IMR-90 (cell line): ENCODE data around the gene SRP9. TPM values are rescaled to one million over a fixed set of nuclear protein-coding genes. Genes with fewer than 3 reads are reported as not detected.

ENCODE experiments used
- ATAC-seq: fragments of 200-7000 bp; cut with Tn5 transposase; 2 replicates; pipeline ENCODE4 v1.9.1; 2020; ENCODE audit warnings: low read depth, mild to moderate bottlenecking, moderate library complexity
- BruUV-seq: library from RNA; stranded (reverse); fragments of 400-500 nt; replicated peaks from 2 replicates; lab custom pipeline; 2021; lab: Mats Ljungman, UMichigan
- CTCF ChIA-PET: fragments of 300-600 bp; formaldehyde crosslinking; extraction: SDS; loops from one replicate; lab custom pipeline; 2021; ENCODE audit warnings: antibody characterized with exemption; lab: Yijun Ruan, JAX
- POLR2A ChIA-PET: fragments of 300-600 bp; sonication (Branson Sonifier 250); formaldehyde crosslinking; loops from one replicate; lab custom pipeline; 2022; ENCODE audit warnings: antibody characterized with exemption; ENCODE audit not compliant: unreplicated experiment; lab: Charles Lee
- DNase-seq: peaks from one replicate; pipeline ENCODE4 v3.0.0; 2013
- H2AFZ ChIP-seq: replicated peaks from 2 replicates; pipeline ENCODE3; 2013; ENCODE audit warnings: low read length, mild to moderate bottlenecking; ENCODE audit not compliant: poor library complexity
- H2AK5ac ChIP-seq: 2 replicates; pipeline ENCODE4 v1.6.1; 2013; ENCODE audit warnings: low read depth, low read length, inconsistent platforms
- H2AK9ac ChIP-seq: replicated peaks from 2 replicates; pipeline ENCODE3; 2013; ENCODE audit warnings: mild to moderate bottlenecking, low read depth, low read length, moderate library complexity; ENCODE audit not compliant: poor library complexity
- H2BK120ac ChIP-seq: 2 replicates; pipeline ENCODE4 v1.6.1; 2013; ENCODE audit warnings: low read depth, low read length, inconsistent platforms
- H2BK15ac ChIP-seq: 3 replicates; pipeline ENCODE4 v1.6.1; 2013; ENCODE audit warnings: low read depth, low read length, inconsistent platforms
- H2BK20ac ChIP-seq: 2 replicates; pipeline ENCODE4 v1.6.1; 2013; ENCODE audit warnings: low read depth, mild to moderate bottlenecking, inconsistent platforms, low read length, moderate library complexity
- H2BK5ac ChIP-seq: 2 replicates; pipeline ENCODE4 v1.6.1; 2013; ENCODE audit warnings: mild to moderate bottlenecking, low read depth, low read length, inconsistent platforms; ENCODE audit not compliant: poor library complexity, severe bottlenecking
- H3K14ac ChIP-seq: replicated peaks from 2 replicates; pipeline ENCODE4 v1.6.1; 2013; ENCODE audit warnings: low read depth, low read length, inconsistent platforms
- H3K18ac ChIP-seq: 2 replicates; pipeline ENCODE4 v1.6.1; 2013; ENCODE audit warnings: low read depth, low read length, control low read depth
- H3K23ac ChIP-seq: 2 replicates; pipeline ENCODE4 v1.6.1; 2013; ENCODE audit warnings: low read depth, low read length, inconsistent platforms
- H3K27ac ChIP-seq: 2 replicates; pipeline ENCODE4 v1.5.1; 2013; ENCODE audit warnings: mild to moderate bottlenecking, control low read depth, low read length; ENCODE audit not compliant: insufficient read depth
- H3K27me3 ChIP-seq: 2 replicates; pipeline ENCODE4 v1.6.1; 2013; ENCODE audit warnings: low read length; ENCODE audit not compliant: control insufficient read depth, insufficient read depth
- H3K36me3 ChIP-seq: 2 replicates; pipeline ENCODE4 v1.6.1; 2013; ENCODE audit warnings: low read length, mixed read lengths; ENCODE audit not compliant: control insufficient read depth, insufficient read depth
- H3K4ac ChIP-seq: 2 replicates; pipeline ENCODE4 v1.6.1; 2013; ENCODE audit warnings: low read depth, low read length, inconsistent platforms
- H3K4me1 ChIP-seq: 2 replicates; pipeline ENCODE4 v1.6.1; 2013; ENCODE audit warnings: low read length, mixed read lengths; ENCODE audit not compliant: control insufficient read depth, insufficient read depth
- H3K4me2 ChIP-seq: 2 replicates; pipeline ENCODE4 v1.6.1; 2013; ENCODE audit warnings: low read depth, mild to moderate bottlenecking, control low read depth, low read length, moderate library complexity
- H3K4me3 ChIP-seq: 2 replicates; pipeline ENCODE4 v1.5.1; 2013; ENCODE audit warnings: low read depth, mild to moderate bottlenecking, control low read depth, low read length, moderate library complexity; ENCODE audit not compliant: insufficient read depth
- H3K56ac ChIP-seq: 2 replicates; pipeline ENCODE4 v1.6.1; 2013; ENCODE audit warnings: low read length, inconsistent platforms; ENCODE audit not compliant: insufficient read depth; ENCODE audit errors: extremely low read depth
- H3K79me1 ChIP-seq, 2 experiments: 2 replicates each; pipeline ENCODE4 v1.6.1; 2013; ENCODE audit warnings: low read length in 2 of 2, inconsistent platforms in 1 of 2, low read depth in 1 of 2
- H3K9ac ChIP-seq: 2 replicates; pipeline ENCODE4 v1.6.1; 2013; ENCODE audit warnings: low read depth, low read length, control low read depth
- H3K9me1 ChIP-seq: 2 replicates; pipeline ENCODE4 v1.6.1; 2013; ENCODE audit warnings: low read length, inconsistent platforms; ENCODE audit not compliant: insufficient read depth
- H3K9me3 ChIP-seq: 2 replicates; pipeline ENCODE4 v1.6.1; 2013; ENCODE audit warnings: low read length; ENCODE audit not compliant: control insufficient read depth, insufficient read depth
- H4K20me1 ChIP-seq: 2 replicates; pipeline ENCODE4 v1.6.1; 2013; ENCODE audit warnings: low read length, inconsistent platforms; ENCODE audit not compliant: insufficient read depth
- H4K5ac ChIP-seq: 2 replicates; pipeline ENCODE4 v1.6.1; 2013; ENCODE audit warnings: mild to moderate bottlenecking, low read depth, low read length, control low read depth
- H4K8ac ChIP-seq, 2 experiments: 2 replicates each; pipeline ENCODE4 v1.6.1; 2013; ENCODE audit warnings: low read depth in 2 of 2, low read length in 2 of 2, control low read depth in 1 of 2, inconsistent platforms in 1 of 2
- H4K91ac ChIP-seq: 2 replicates; pipeline ENCODE4 v1.6.1; 2013; ENCODE audit warnings: low read depth, low read length, inconsistent platforms; ENCODE audit not compliant: insufficient read depth
- BHLHE40 ChIP-seq: fragments of 150-350 bp; IDR thresholded peaks from 2 replicates; pipeline ENCODE4 v1.6.1; 2016; ENCODE audit warnings: mild to moderate bottlenecking, low read depth, low read length
- CEBPB ChIP-seq: IDR thresholded peaks from 2 replicates; pipeline ENCODE4 v1.6.1; 2012; ENCODE audit warnings: low read depth, low read length, improper control_type of control experiment
- CHD1 ChIP-seq: IDR thresholded peaks from 2 replicates; pipeline ENCODE4 v1.6.1; 2012; ENCODE audit warnings: low read depth, low read length, improper control_type of control experiment
- FOS ChIP-seq: fragments of 150-350 bp; IDR thresholded peaks from 2 replicates; pipeline ENCODE4 v1.6.1; 2016; ENCODE audit warnings: low read depth, low read length
- MAZ ChIP-seq: IDR thresholded peaks from 2 replicates; pipeline ENCODE4 v1.6.1; 2012; ENCODE audit warnings: low read depth, mild to moderate bottlenecking, low read length, improper control_type of control experiment, moderate library complexity, borderline replicate concordance
- MXI1 ChIP-seq: IDR thresholded peaks from 2 replicates; pipeline ENCODE4 v1.6.1; 2012; ENCODE audit warnings: low read depth, mild to moderate bottlenecking, low read length, moderate library complexity, borderline replicate concordance
- NFE2L2 ChIP-seq: fragments of 150-350 bp; IDR thresholded peaks from 2 replicates; pipeline ENCODE4 v1.6.1; 2016; ENCODE audit warnings: low read depth, mild to moderate bottlenecking, low read length
- POLR2A ChIP-seq: IDR thresholded peaks from 2 replicates; pipeline ENCODE4 v1.6.1; 2012; ENCODE audit warnings: mild to moderate bottlenecking, low read depth, low read length
- RAD21 ChIP-seq: IDR thresholded peaks from 2 replicates; pipeline ENCODE4 v1.6.1; 2012; ENCODE audit warnings: low read length, improper control_type of control experiment
- RCOR1 ChIP-seq: IDR thresholded peaks from 2 replicates; pipeline ENCODE4 v1.6.1; 2012; ENCODE audit warnings: mild to moderate bottlenecking, low read length, improper control_type of control experiment; ENCODE audit not compliant: insufficient replicate concordance
- RFX5 ChIP-seq: IDR thresholded peaks from 2 replicates; pipeline ENCODE4 v1.8.0; 2012; ENCODE audit warnings: low read depth, mild to moderate bottlenecking, low read length, moderate library complexity
- SMC3 ChIP-seq: fragments of 150-350 bp; IDR thresholded peaks from 2 replicates; pipeline ENCODE4 v1.6.1; 2016; ENCODE audit warnings: low read depth, mild to moderate bottlenecking, antibody characterized with exemption, low read length, moderate library complexity
- WGBS, 2 experiments: methylation state at CpG; one replicate each; pipeline versions ENCODE4 v1.1.5 to v1.1.7; 2013; ENCODE audit warnings: missing lambda C conversion rate in 2 of 2; ENCODE audit not compliant: insufficient read length in 1 of 2; ENCODE audit errors: extremely low coverage in 2 of 2; 5-methylcytosine and 5-hydroxymethylcytosine counted together
- dilution Hi-C: fragments of 300-500 bp; cut with HindIII; formaldehyde crosslinking; loops from one replicate; pipeline ENCODE4 v1.14.3; 2018; ENCODE audit warnings: low sequenced_read_pairs; ENCODE audit not compliant: unreplicated experiment
- in situ Hi-C: fragments of 300-500 bp; cut with MboI; formaldehyde crosslinking; loops from 3 replicates; pipeline ENCODE4 v1.14.3; 2019; ENCODE audit warnings: low sequenced_read_pairs, inconsistent platforms, mixed read lengths
- intact Hi-C: fragments of 100-400 bp; cut with micrococcal nuclease; formaldehyde crosslinking; loops from 2 replicates; pipeline ENCODE4 v1.10.0; 2022
- polyA plus RNA-seq, 3 experiments: library from polyadenylated mRNA; depleted of rRNA; stranded (reverse); fragments of >200 nt; gene quantifications; 2 replicates each; pipeline ENCODE4 v1.2.3, GENCODE V29; 2012; ENCODE audit warnings: low replicate concordance in 1 of 3
- total RNA-seq: library from RNA; depleted of rRNA; stranded (reverse); fragments of >200 nt; gene quantifications from 2 replicates; pipeline ENCODE4 v1.2.3, GENCODE V29; 2012
- TF ChIP-seq, protein P1 (sequence below): conservative IDR thresholded peaks from 2 replicates; pipeline ENCODE4 v1.5.1; 2012; ENCODE audit warnings: mild to moderate bottlenecking, low read depth, low read length, improper control_type of control experiment
- TF ChIP-seq, protein P2 (sequence below): fragments of 150-350 bp; IDR thresholded peaks from 2 replicates; pipeline ENCODE4 v1.6.1; 2016; ENCODE audit warnings: low read depth, mild to moderate bottlenecking, low read length, moderate library complexity, borderline replicate concordance

SRP9 gene
- total and polyA plus RNA-seq, 2 of the 4 experiments (the other 2 are of a cell fraction) = 230 to 295 TPM

DNA sequence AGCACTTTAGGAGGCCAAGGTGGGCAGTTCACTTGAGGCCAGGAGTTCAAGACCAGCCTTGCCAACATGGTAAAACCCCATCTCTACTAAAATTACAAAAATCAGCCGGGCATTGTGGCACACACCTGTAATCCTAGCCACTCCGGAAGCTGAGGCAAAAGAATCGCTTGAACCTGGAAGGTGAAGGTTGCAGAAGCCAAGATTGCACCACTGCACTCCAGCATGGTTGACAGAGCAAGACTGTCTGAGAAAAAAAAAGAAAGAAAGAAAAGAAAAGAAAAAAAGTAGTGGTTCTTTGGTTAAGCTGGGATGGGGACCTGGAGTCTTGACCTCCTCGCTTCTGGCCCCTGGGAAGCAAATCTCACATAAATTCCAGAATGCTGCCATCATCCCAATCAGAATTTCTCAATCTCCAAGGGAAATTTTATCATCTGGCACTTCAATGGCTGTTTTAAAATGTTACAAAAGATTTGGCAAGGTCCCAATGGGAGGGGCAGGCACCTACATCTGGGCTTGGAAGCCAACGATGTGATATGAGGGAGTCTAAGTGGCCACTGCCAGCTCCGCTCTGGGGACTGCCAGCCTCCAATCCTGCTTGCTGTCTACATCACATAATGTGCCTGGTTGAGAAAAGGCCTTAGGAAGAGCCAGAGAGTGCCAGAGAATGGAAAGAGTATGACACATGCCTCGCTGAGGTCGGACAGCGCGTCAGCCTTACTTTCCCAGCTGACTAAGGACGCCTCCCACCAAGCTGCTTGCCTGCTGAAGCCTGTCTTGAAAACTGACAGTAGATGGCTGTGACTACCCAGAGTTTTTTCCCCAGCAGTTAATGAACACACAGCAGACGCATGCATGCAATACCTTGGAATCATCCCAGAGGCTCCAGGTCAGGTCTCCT lies 42.1 kb upstream of the SRP9 start:
- POLR2A ChIA-PET = no interaction called here
- Histone ChIP-seq H4K5ac (peak overlapping the region; percentile 4; the same call in 1 of the 2 replicates), H4K20me1 (no peaks in the 10 kb centered on the region), H4K91ac (peak overlapping the region; percentile 79), H2AFZ (peak overlapping the region; percentile 83), H3K4me1 (peaks cover 13% of the 10 kb centered on the region), H3K23ac (peak overlapping the region; percentile 45; the same call in 1 of the 2 replicates), H3K4me3 (no peak overlapping the region), H3K56ac (peak overlapping the region; percentile 36), H3K27ac (peak overlapping the region; percentile 79), H3K4me2 (peak overlapping the region; percentile 69), H3K14ac (peak overlapping the region; percentile 63), H2BK5ac (peak overlapping the region; percentile 87), H3K9ac (no peak overlapping the region), H2BK15ac (peak overlapping the region; percentile 22; the same call in 1 of the 3 replicates), H3K18ac (peak overlapping the region; percentile 52), H3K9me1 (peaks cover 4% of the 10 kb centered on the region), H2AK9ac (peak overlapping the region; percentile 32), H3K36me3 (no peaks in the 10 kb centered on the region), H2BK20ac (peak overlapping the region; percentile 90), H3K4ac (peak overlapping the region; percentile 80), H3K9me3 (no peaks in the 10 kb centered on the region), H3K27me3 (no peaks in the 10 kb centered on the region), H3K79me1 (no peaks in the 10 kb centered on the region), H2BK120ac (peak overlapping the region; percentile 82), H2AK5ac (peak overlapping the region; percentile 63; the same call in 1 of the 2 replicates), H4K8ac (peak overlapping the region in 1 of 2 experiments; percentile 77; a peak in 3 of 4 replicates)
- CTCF ChIA-PET = interaction anchor here (0.6 to 1.4 kb wide), 3 partner anchors 11 to 138 kb away, joined by 3 to 4 read pairs (median 4); no protein-coding TSS in a partner anchor
- no TSS peak for BruUV-seq
- DNase-seq (peak; percentile 98), ATAC-seq (peak; percentile 95)
- 0% methylated on average over 5 of the region's 12 CpGs; no CpG with 5 or more reads in 1 of the 2 experiments for WGBS, 2 experiments
- intact Hi-C loops = loop anchor here (1.0 kb wide), 1 partner anchor 79 kb away; no protein-coding TSS in a partner anchor
- dilution Hi-C loops = no loop called here
- in situ Hi-C loops = no loop called here
- TF ChIP-seq RCOR1 (peak; percentile 27), MAZ (peak; percentile 38; the same call in 1 of the 2 replicates), POLR2A (peak; percentile 64), RFX5 (no peak), BHLHE40 (no peak; the same call in 1 of the 2 replicates), RAD21 (peak; percentile 40), CHD1 (no peak), NFE2L2 (peak; percentile 9; the same call in 1 of the 2 replicates), MXI1 (peak; percentile 40; the same call in 1 of the 2 replicates), CEBPB (peak; percentile 88), FOS (no peak; the same call in 1 of the 2 replicates), SMC3 (peak; percentile 25; the same call in 1 of the 2 replicates)
- TF ChIP-seq, protein P1, sequence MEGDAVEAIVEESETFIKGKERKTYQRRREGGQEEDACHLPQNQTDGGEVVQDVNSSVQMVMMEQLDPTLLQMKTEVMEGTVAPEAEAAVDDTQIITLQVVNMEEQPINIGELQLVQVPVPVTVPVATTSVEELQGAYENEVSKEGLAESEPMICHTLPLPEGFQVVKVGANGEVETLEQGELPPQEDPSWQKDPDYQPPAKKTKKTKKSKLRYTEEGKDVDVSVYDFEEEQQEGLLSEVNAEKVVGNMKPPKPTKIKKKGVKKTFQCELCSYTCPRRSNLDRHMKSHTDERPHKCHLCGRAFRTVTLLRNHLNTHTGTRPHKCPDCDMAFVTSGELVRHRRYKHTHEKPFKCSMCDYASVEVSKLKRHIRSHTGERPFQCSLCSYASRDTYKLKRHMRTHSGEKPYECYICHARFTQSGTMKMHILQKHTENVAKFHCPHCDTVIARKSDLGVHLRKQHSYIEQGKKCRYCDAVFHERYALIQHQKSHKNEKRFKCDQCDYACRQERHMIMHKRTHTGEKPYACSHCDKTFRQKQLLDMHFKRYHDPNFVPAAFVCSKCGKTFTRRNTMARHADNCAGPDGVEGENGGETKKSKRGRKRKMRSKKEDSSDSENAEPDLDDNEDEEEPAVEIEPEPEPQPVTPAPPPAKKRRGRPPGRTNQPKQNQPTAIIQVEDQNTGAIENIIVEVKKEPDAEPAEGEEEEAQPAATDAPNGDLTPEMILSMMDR = peak; percentile 34
- TF ChIP-seq, protein P2, sequence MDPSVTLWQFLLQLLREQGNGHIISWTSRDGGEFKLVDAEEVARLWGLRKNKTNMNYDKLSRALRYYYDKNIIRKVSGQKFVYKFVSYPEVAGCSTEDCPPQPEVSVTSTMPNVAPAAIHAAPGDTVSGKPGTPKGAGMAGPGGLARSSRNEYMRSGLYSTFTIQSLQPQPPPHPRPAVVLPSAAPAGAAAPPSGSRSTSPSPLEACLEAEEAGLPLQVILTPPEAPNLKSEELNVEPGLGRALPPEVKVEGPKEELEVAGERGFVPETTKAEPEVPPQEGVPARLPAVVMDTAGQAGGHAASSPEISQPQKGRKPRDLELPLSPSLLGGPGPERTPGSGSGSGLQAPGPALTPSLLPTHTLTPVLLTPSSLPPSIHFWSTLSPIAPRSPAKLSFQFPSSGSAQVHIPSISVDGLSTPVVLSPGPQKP = no peak
